HEK293T (cell line): Measurements from ENCODE around the gene PBOV1.
"Not testable (repeated sequence)": the region's sequence is repeated elsewhere in the genome, so short reads cannot be mapped to it uniquely, and the experiment has no call there.

Source experiments
- CTCF ChIA-PET: fragments of 350-600 bp; formaldehyde crosslinking; extraction: SDS; loops from one replicate; lab custom pipeline; 2021; ENCODE audit warnings: antibody characterized with exemption, inconsistent platforms; lab: Yijun Ruan, JAX
- POLR2A ChIA-PET: fragments of 350-600 bp; formaldehyde crosslinking; extraction: SDS; loops from one replicate; lab custom pipeline; 2020; ENCODE audit warnings: antibody characterized with exemption, inconsistent platforms; lab: Yijun Ruan, JAX
- DNase-seq: peaks from one replicate; pipeline ENCODE4 v3.0.0; 2012; ENCODE audit warnings: mixed read lengths; ENCODE audit errors: extremely low spot score
- ARNT ChIP-seq: fragments of 450-650 bp; IDR thresholded peaks from 2 replicates; pipeline ENCODE4 v1.6.1; 2017; ENCODE audit warnings: mild to moderate bottlenecking
- BHLHE40 ChIP-seq: fragments of 450-650 bp; IDR thresholded peaks from 2 replicates; pipeline ENCODE4 v1.6.1; 2016; ENCODE audit warnings: mild to moderate bottlenecking, moderate library complexity, borderline replicate concordance
- CTBP1 ChIP-seq: fragments of 450-650 bp; IDR thresholded peaks from 2 replicates; pipeline ENCODE4 v1.6.1; 2016; ENCODE audit warnings: borderline replicate concordance
- ELF4 ChIP-seq: fragments of 450-650 bp; IDR thresholded peaks from 2 replicates; pipeline ENCODE4 v1.6.1; 2017; ENCODE audit warnings: antibody characterized with exemption
- FOXA1 ChIP-seq: fragments of 450-650 bp; IDR thresholded peaks from 2 replicates; pipeline ENCODE4 v1.6.1; 2016; ENCODE audit warnings: mild to moderate bottlenecking
- FOXK2 ChIP-seq: fragments of 450-650 bp; IDR thresholded peaks from 2 replicates; pipeline ENCODE4 v1.6.1; 2016; ENCODE audit warnings: mild to moderate bottlenecking
- FOXM1 ChIP-seq: fragments of 450-650 bp; IDR thresholded peaks from 2 replicates; pipeline ENCODE4 v1.6.1; 2017; ENCODE audit warnings: mild to moderate bottlenecking, borderline replicate concordance
- HDGF ChIP-seq: fragments of 450-650 bp; IDR thresholded peaks from 2 replicates; pipeline ENCODE4 v1.6.1; 2017; ENCODE audit warnings: antibody characterized with exemption, borderline replicate concordance
- L3MBTL2 ChIP-seq: fragments of 450-650 bp; conservative IDR thresholded peaks from 2 replicates; pipeline ENCODE4 v1.6.1; 2016; ENCODE audit warnings: mild to moderate bottlenecking
- LEF1 ChIP-seq: fragments of 450-650 bp; IDR thresholded peaks from 2 replicates; pipeline ENCODE4 v1.6.1; 2017; ENCODE audit warnings: mild to moderate bottlenecking, borderline replicate concordance
- NFRKB ChIP-seq: fragments of 450-650 bp; IDR thresholded peaks from 2 replicates; pipeline ENCODE4 v1.6.1; 2016; ENCODE audit warnings: mild to moderate bottlenecking, moderate library complexity
- PKNOX1 ChIP-seq: fragments of 450-650 bp; IDR thresholded peaks from 2 replicates; pipeline ENCODE4 v1.6.1; 2016
- SP1 ChIP-seq: fragments of 450-650 bp; IDR thresholded peaks from 2 replicates; pipeline ENCODE4 v1.6.1; 2017
- SUZ12 ChIP-seq: fragments of 450-650 bp; IDR thresholded peaks from 2 replicates; pipeline ENCODE4 v1.6.1; 2016; ENCODE audit warnings: mild to moderate bottlenecking
- TARDBP ChIP-seq: fragments of 450-650 bp; IDR thresholded peaks from 2 replicates; pipeline ENCODE4 v1.6.1; 2016
- ZNF384 ChIP-seq: fragments of 450-650 bp; IDR thresholded peaks from 2 replicates; pipeline ENCODE4 v1.6.1; 2016

The PBOV1 gene

GRCh38 chr6:138215093-138215782, 3.1 kb downstream of the PBOV1 start:
- DNase-seq: no peak
- ChIA-PET CTCF (no interaction called here), POLR2A (no interaction called here)
- TF ChIP-seq NFRKB (no peak), SUZ12 (no peak), LEF1 (no peak), FOXK2 (no peak), HDGF (no peak), L3MBTL2 (no peak), ELF4 (no peak), CTBP1 (no peak), SP1 (no peak), FOXA1 (no peak), TARDBP (no peak), PKNOX1 (no peak), BHLHE40 (no peak), FOXM1 (no peak), ZNF384 (no peak), ARNT (no peak)

- POLR2A ChIA-PET, CTCF ChIA-PET, DNase-seq: not testable (repeated sequence)
Measured at GRCh38 chr6:138212530-138212929, 5.8 kb downstream of the PBOV1 start.

GRCh38 chr6:138211601-138212000, 6.7 kb downstream of the PBOV1 start:
- POLR2A ChIA-PET: no interaction called here
- no peak for DNase-seq
- TF ChIP-seq ELF4: no peak
- TF ChIP-seq HDGF: no peak
- no peak for TF ChIP-seq FOXK2
- no peak for TF ChIP-seq FOXA1
- no peak for TF ChIP-seq L3MBTL2
- no peak for TF ChIP-seq ZNF384
- no peak for TF ChIP-seq NFRKB
- CTCF ChIA-PET: interaction anchor here (1.6 kb wide), 1 partner anchor 12 kb away, joined by 3 read pairs; no protein-coding TSS in a partner anchor

- no peak for DNase-seq
- POLR2A ChIA-PET: no interaction called here
Measured at GRCh38 chr6:138211048-138211581, 7.2 kb downstream of the PBOV1 start.

GRCh38 chr6:138206862-138207261, 11.4 kb downstream of the PBOV1 start:
- POLR2A ChIA-PET: no interaction called here
- TF ChIP-seq L3MBTL2 (no peak), TARDBP (no peak), FOXM1 (no peak), ARNT (no peak), SUZ12 (no peak), HDGF (no peak), BHLHE40 (no peak)
- DNase-seq: no peak
- CTCF ChIA-PET: no interaction called here

More at GRCh38 chr6:138211048-138211581, 7.2 kb downstream of the PBOV1 start:
- TF ChIP-seq SP1 (no peak), CTBP1 (no peak), ZNF384 (no peak), TARDBP (no peak), LEF1 (no peak), FOXA1 (no peak), ELF4 (no peak), FOXK2 (no peak), PKNOX1 (no peak), HDGF (no peak), FOXM1 (no peak), ARNT (no peak), NFRKB (no peak), BHLHE40 (no peak), L3MBTL2 (no peak)
- CTCF ChIA-PET: interaction anchor here (0.6 to 1.6 kb wide), 3 partner anchors 13 to 98 kb away, joined by 3 to 10 read pairs (median 5); no protein-coding TSS in a partner anchor

- no peak for TF ChIP-seq CTBP1
- no peak for TF ChIP-seq BHLHE40
- TF ChIP-seq LEF1: no peak
- no peak for TF ChIP-seq L3MBTL2
- TF ChIP-seq SP1: no peak
- TF ChIP-seq NFRKB: no peak
- no peak for TF ChIP-seq PKNOX1
- no peak for TF ChIP-seq FOXK2
- no peak for TF ChIP-seq ELF4
- TF ChIP-seq TARDBP: no peak
- TF ChIP-seq FOXA1: no peak
- no peak for TF ChIP-seq ZNF384
- TF ChIP-seq SUZ12: no peak
- no peak for TF ChIP-seq FOXM1
- no peak for TF ChIP-seq HDGF
- TF ChIP-seq ARNT: no peak
- DNase-seq: no peak
- POLR2A ChIA-PET: no interaction called here
- CTCF ChIA-PET: no interaction called here
Measured at GRCh38 chr6:138205437-138206094, 12.7 kb downstream of the PBOV1 start.
